GM18519 (cell line): ENCODE data around the gene LOXHD1.

Experiments used
- ATAC-seq: cut with Tn5 transposase; IDR thresholded peaks from one replicate; pipeline ENCODE4 v1.9.1; 2021; ENCODE audit warnings: mild to moderate bottlenecking, moderate library complexity; ENCODE audit not compliant: unreplicated experiment, low FRiP score

Gene LOXHD1

GRCh38 chr18:46459789-46460455, 197.1 kb downstream of the LOXHD1 start:
- no peak for ATAC-seq

DNA sequence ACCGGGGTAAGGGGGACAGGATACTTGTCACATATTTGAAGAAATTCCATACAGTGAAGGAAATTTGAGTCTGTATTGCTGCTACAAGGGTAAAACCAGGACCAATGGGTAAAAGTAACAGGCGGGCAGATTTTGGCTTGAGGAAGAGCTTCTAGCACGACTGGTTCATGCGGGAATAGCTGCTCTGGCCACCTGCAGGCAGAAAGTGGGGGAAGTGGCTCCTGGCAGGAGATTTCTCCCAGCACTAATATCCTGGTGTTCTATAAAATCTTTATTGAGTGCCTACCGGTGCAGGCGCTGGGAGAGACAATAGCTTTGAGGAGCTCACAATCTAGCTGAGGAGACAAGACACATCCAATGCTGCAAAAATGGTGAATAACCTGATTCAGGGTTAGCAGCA, 198.5 kb downstream of the LOXHD1 start:
- ATAC-seq = no peak

GRCh38 chr18:46456691-46457090, 200.3 kb downstream of the LOXHD1 start:
- ATAC-seq = no peak

- ATAC-seq = no peak
Observed at GRCh38 chr18:46452820-46453219, 204.2 kb downstream of the LOXHD1 start.

GRCh38 chr18:46449499-46449898, 207.5 kb downstream of the LOXHD1 start:
- no peak for ATAC-seq

DNA sequence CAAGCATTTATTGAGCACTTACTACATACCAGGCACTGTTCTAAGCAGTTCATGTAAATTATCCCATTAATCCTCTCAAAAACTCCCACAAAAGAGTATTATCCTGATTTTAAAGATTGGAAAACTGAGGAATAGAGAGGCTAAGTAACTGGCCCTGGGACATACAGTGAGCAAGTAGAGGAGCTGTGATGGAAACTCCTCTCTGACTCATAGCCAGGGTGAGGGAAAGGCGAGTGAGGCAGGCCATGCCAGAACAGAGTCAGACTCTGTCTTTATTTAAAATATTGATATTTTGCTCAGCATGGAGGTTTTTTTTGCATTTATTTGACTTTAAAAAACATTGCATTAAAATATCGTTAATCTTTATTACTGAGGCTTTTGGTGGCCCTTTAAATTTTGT, 208.0 kb downstream of the LOXHD1 start:
- ATAC-seq = no peak

DNA sequence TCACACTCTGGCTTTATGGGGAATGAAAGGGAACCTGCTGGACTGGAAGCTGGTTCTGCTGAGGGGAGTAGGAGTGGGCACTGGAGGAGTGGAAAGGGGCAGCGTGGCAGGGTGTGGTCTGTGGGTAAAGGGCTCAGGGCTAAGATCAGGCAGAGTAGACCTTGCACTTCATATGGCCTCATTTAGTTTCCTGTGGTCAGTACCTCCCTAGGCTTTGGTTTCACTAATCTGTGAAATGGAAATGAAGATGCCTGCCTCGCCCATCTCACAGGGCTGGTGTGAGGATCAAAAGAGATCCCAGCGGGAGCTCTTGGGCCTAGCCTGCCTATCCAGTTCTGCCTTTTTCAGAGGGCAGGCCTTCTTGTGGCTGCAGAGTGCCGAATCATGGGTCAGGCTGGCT, 208.7 kb downstream of the LOXHD1 start:
- no peak for ATAC-seq

- ATAC-seq = no peak
Observed at GRCh38 chr18:46447792-46448191, 209.2 kb downstream of the LOXHD1 start.

GRCh38 chr18:46447323-46447722, 209.7 kb downstream of the LOXHD1 start:
- ATAC-seq = no peak

- no peak for ATAC-seq
Observed at GRCh38 chr18:46445522-46446313, 211.3 kb downstream of the LOXHD1 start.

DNA sequence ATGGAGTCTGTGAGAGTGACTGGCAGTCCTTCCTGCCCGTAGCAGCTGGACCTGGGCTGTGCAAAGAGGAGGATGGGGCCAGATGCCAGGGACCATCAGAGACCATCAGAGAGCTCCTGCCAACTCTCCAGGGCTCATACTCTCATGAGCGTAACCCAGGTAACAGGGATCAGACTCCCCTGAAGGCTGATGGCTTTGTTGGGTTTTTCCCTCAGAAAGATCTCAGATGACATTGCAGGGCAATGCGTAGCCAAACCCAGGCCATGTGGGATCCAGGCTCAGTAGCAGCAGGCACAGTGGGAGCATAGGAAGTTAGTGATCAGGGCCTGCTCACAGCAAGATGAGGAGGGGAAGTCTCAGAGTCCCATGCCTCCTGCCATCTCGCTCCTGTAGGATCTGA, 218.0 kb downstream of the LOXHD1 start:
- ATAC-seq = no peak

DNA sequence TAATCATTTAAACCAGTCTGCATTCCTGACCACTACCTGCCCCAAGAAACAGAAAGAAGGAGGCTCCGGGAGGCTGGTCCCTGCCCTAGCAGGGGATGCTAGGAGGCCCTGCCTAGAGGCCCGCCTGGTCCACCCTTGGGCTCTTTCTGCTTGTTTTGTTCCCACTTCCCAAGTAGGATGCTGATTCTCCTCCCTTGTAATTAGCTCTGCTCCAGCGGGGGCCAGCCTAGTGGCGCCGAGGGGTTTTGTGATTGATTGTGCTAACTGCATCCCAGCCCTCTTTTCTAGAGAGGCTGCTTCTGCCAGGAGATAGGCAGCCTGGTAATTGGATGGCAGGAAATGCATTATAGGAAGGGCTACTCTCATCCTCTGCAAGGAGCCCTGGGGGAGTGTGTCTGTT, 220.0 kb downstream of the LOXHD1 start:
- no peak for ATAC-seq

- no peak for ATAC-seq
Observed at GRCh38 chr18:46436621-46437020, 220.4 kb downstream of the LOXHD1 start.

- ATAC-seq = no peak
Observed at GRCh38 chr18:46435031-46435430, 222.0 kb downstream of the LOXHD1 start.

DNA sequence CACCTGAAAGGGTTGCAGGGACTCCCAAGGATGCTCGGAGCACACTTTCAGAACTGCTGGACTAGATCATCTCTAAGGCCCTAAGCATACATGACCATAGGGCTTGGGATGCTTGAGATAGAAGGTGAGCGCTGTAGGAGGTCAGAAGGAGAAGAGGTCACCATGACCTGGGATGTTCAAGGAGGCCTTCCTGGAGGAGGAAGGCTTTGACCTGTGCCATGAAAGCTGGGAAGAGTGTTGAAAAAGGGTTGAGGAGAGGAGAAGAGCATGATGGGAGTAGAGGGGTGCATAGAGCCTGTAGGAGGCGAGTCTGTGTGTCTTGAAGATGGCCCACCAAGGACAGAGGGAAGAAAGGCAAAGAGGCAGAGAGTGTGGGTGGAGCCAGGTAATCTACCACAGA, 222.4 kb downstream of the LOXHD1 start:
- no peak for ATAC-seq

DNA sequence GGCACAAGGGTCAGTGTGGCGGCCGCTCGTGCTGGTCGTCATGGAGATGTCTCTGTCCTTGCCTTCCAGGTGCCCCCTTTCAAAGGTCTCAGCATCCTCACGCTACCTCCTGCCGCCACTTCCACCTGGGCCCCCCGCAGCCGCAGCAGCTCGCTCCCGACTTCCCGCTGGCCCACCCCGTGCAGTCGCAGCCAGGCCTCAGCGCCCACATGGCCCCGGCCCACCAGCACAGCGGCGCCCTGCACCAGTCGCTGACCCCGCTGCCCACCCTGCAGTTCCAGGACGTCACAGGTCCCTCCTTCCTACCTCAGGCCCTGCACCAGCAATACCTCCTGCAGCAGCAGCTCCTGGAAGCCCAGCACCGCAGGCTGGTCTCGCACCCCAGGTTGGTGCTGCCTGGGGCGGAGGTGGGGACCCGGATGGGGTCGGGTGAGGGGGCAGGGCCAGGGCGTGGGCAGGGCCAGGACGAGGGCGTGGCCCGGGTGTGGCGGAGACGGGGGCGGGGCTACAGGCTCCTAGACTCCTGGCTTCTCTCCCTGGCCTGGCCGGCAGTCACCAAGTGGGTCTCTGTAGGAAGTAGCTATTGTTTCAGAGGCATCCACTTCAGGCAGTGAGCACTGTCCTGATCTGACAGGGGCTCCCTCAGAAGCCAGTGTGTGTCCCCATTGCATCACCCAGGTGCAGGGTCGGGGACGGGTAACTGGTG, 223.7 kb downstream of the LOXHD1 start:
- ATAC-seq = no peak

DNA sequence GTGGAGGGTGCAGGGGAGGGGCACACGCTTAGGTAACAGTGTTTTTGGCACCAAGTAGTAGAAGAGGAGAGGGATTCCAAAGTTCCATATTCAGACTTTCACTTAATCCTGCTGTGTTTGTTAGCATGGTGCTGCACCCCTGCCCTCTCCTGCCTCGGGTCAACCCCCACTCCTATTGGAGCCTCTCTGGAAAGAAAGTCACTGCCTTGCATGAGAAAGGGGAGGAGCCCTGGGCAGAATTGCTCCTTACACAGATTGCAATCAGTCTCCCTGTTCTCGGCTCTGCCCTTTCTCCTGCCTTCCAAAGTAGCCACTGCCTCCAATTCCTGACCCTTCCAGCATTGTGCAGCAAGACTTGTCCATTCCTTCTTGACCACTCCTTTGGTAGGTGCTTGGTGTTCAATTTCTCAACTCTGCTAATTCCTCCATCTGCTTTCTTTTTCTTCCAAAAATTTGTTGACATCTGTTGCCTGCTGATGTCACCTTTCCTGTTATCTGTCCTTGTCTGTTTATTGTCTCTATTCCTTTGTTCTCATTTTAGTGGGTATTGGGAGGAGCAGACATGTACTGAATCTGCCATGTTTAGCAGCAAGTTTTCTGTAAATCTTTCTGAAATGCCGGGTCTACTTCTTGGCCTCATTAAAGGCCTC, 225.4 kb downstream of the LOXHD1 start:
- no peak for ATAC-seq

DNA sequence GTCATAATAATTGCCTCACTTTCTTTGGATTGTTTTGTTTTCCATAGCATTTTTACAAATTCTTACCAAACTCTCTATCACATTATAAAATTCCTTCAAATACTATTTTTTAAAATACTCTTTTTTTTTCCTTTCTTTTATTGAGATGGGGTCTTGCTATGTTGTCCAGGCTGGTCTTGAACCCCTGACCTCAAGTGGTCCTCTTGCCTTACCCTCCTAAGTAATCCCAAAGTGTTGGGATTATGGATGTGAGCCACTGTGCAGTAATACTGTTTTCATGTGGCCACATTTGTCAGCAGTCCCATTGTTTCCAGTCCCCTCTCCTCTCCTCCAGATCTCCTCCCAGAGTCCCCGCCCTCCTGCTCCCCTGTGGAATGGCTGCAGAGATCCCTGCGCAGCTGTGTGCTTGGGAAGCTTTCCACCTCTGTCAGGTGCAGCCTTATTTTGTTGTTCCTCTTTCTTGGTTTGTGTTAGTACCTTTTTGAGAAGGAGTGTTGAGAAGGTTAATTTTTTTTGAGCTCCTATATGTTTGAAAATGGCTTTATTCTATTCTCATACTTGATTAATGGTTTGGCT, 227.3 kb downstream of the LOXHD1 start:
- ATAC-seq = no peak

DNA sequence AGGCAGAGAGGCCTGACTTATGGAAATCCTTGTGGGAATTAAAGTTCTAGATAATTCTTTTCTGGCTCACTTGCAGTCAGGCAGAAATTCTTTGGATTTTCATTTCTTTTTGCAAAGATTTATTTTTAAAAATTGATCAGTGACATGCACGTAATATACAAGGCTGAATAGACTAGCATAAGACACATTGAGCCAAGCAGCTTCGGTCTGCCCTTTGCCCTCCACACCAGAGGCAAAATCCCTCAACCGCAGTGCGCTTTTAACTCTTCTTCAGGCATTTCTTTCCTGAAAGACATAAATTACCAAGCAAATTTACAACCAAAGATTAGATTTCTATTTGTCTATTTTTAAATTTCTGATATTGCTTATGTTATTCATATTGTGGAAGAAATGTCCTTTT, 227.9 kb downstream of the LOXHD1 start:
- ATAC-seq = no peak

DNA sequence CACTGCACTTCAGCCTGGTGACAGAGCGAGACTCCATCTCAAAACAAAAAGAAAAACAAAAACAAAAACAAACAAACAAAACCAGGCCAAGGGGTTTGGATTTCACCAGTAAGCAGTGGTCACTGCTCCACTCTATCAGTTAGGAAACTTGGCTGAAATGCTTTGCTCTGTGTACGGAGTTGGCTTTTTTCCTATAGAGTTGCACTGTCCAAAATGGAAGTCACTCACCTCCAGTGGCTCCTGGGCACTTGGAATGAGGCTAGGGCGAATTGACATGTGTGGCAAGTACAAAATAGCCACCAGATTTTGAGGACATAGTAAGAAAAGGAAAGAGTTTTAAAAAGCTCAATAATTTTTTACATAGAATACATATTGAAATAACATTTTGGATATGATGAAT, 228.7 kb downstream of the LOXHD1 start:
- ATAC-seq = no peak
